Suppressor macrophage (primary cell): Measurements from ENCODE around the gene PSMD3.

Experiments used
- DNase-seq, 4 experiments: peaks; one replicate each; pipeline ENCODE4 v3.0.0-alpha.2; 2020 to 2022

The PSMD3 gene

DNA sequence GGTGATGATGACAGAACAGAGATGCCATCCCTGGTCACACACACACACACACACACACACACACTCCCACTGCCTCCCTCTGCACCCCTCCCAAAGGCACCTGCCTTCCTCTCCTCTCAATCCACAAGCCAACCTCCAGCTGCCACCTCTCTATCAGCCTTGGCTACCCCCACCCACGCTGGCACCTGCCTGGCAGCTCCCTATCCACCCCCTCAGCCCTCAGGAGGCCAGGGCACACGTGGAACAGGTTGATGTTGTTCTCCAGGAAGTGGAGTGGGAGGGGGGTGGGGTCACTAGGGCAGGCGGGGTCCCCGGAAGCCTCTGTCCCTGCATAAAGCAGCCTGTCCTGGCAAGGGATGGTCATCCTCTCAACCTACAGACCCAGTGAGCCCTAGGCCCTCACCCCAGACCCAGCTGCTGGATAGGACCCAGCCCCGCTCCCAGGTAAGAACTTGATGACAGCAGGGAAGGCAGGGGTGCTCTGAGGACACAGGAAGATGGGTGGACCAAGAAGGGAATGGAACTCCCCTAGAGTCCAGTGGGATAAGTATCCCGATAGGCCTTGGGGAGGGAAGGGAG is 17.9 kb upstream of the PSMD3 start, which contains the start of gene GSDMA:
Gene GSDMA, plus strand, starts transcription at position 363 of the 579 bp plus-strand sequence. CDS start 2,684 bp downstream, outside the sequence.
- DNase-seq, result no peak

- no peak for DNase-seq
Observed at GRCh38 chr17:39963829-39964228, 16.8 kb upstream of the PSMD3 start.

GRCh38 chr17:39965017-39965699 is 15.4 kb upstream of the PSMD3 start:
- peak in 3 of 4 experiments; percentile 28 to 55 (median 40) for DNase-seq

DNA sequence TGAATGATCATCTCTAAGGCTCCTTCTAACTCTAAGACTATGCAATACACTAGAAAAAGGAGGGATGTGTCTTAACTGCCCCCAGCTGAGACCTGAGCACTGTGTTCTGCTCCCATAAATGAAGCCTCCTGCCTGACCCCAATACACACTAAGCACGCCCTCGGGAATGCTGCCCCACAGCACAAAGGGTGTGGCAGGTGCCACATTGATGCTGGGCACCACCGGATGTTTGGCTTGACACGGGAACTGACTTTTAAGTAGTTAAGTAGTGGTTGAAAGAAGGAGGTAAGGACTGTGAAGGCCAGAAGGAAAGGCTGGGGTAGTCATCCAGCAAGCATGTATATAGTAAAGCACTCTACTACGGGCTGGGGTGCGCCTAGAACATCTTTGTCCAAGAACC is 13.8 kb upstream of the PSMD3 start:
- no peak for DNase-seq

DNA sequence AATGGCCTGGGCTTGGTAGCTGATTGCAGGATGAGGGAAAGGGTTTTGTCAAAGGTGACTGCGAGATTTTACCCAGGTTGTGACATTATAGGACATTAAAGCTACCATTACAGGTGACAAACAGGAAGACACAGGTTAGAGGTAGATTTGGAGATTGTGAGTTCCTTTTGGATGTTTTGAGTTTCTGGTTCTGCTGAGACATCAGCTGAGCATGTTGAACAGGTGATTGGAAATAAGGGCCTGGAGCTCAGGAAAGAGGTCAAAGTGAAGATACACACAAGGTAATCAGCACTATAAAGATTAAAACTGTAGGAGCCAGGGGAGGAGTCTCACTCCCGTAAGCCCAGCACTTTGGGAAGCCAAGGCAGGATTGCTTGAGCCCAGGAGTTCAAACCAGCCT is 11.8 kb upstream of the PSMD3 start:
- no peak for DNase-seq

DNA sequence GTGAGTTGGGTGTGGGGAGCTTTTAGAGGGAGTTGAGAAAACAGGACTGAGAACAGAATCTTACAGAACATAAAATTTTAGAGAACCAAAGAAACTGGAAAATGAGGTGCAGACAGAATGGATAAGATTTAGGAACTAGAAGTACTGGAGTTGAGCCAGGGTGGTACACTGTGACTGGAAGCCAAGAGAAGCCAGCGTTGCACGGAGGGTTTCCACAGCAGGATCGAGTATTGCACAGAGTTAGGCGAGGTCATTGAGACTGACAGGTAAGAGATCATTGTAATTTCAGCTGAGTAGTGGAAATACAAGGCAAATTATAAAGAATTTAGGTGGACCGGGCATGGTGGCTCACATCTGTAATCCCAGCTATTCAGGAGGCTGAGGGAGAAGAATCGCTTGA is 11.2 kb upstream of the PSMD3 start:
- peak; percentile 63 to 84 (median 78) for DNase-seq

GRCh38 chr17:39970157-39970692 is 10.4 kb upstream of the PSMD3 start:
- DNase-seq, result no peak

DNA sequence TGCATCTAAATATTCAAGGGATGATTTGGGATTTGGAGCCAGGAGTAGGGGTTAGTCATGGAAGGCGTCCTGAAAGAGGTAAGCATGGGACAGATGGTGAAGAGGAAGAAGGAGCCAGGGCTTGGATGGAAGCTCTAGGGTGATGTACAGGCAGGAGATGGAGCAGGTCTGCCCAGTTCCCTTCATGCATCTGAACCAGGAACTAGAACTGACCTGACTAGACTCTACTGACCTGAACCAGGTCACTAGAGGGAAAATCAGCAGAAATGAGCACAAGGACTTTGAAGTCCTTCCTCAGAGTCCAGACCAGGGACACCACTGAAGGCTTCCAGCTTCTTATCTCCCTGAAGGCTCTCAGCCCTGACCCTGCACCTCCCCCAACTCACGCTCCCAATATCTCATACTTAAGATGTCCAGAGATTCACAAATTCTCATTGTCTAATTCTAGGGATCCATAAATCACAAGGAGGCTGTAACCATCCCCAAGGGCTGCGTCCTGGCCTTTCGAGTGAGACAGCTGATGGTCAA is 9.5 kb upstream of the PSMD3 start:
- DNase-seq, result no peak

DNA sequence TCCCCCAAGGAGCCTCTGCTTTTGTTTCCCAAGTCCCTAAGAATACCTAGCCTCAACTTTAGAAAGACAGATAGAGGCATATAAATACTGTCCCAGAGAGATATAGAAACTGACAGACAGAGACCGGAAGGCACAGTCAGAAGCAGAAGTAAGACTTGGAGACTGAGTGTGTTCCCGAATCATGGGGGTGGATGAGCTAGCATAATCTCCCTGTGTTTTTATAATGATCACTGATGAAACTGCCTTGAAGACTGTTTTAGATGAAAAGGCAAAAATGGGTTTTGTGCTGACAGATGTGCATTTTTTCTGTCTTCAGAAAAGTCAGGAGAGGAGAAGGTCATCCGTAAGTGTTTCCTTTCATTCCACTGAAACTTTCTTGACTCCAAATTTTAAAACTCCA is 8.3 kb upstream of the PSMD3 start:
- DNase-seq, result peak; percentile 79 to 92 (median 85)

DNA sequence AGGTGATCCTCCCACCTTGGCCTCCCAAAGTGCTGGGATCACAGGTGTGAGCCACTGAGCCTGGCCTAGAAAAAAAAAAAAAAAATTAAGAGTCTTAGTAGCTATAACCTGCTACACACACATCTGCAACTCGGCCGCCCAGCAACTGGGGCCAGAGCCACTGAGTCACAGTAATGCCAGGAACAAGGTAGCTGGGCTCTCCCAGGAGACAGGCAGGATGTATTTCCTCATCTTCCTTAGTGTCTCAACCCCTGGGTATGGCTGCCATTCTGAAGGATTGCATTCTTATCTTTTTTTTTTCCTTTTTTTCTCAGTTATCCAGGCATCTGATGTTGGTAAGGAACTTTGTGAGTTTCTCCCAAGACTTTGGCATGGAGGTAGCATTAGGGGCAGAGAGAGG is 7.1 kb upstream of the PSMD3 start:
- no peak for DNase-seq

DNA sequence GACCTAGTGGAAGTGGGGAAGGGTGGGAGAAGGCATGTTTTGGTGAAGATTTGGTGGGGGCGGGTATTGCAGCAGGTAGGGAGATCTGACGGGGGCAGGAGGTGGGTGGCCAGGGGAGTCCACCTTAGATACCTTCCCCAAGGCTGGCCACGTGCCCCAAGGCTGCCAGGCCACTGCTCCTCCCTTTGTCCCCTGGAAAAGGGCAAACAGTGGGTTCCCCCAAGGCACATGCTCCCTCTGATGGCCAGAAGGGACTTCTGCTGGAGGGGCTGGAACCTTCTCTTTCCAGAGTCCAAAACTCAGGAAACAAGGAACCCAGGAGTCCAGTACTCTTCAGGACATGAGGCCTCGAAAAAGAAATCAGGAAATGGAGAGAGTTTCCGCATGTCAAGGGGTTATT is 6.2 kb upstream of the PSMD3 start:
- no peak for DNase-seq

DNA sequence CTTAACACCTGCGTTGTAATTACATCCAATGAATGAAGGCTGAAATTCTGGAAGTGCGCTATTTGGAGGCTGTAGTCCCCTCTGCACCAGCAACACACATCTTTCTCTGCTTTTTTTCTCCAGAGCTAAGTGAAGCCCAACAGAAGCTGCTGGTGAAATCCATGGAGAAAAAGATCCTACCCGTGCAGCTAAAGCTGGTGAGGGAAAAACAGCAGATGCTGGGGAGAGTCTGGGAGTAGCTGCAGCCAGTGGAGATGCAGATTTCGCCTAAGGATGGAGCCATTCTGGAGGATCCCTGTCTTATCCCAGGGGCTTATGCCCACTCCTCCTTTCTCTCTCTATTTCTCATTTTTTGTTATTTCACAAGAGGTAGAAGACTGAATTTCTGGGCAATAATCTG is 4.8 kb upstream of the PSMD3 start:
- no peak for DNase-seq

DNA sequence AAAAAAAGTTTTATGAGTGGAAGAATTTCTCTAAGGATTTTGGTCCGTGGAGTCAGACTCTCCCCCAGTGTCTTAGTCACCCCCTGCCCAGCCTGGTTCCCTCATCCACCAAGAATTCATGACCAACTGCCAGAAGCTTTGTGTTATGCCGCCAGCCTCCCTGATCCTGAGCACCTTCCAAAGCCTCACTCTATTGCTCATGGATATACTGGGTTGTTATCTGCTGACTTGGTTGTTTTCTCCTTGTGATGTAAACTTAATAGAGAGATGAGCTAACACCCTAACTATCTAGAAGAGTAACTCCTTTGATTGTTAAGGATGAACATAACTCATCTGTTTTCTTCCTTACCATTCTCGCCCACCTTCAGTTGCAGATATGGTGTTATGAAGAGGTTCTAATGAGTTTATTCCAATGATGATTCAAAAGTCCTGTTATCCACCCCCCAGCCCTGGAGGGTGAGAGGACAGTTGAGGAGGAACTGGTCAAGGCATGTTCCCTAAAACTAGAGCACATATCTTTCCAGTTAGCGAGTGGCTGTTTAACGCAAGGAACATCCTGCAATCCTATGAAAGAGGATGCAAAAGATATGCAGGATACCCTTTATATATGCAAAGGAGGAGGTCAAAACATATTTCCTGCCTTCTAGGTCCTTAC is 1.5 kb upstream of the PSMD3 start:
- DNase-seq, result peak; percentile 42 to 65 (median 62)

DNA sequence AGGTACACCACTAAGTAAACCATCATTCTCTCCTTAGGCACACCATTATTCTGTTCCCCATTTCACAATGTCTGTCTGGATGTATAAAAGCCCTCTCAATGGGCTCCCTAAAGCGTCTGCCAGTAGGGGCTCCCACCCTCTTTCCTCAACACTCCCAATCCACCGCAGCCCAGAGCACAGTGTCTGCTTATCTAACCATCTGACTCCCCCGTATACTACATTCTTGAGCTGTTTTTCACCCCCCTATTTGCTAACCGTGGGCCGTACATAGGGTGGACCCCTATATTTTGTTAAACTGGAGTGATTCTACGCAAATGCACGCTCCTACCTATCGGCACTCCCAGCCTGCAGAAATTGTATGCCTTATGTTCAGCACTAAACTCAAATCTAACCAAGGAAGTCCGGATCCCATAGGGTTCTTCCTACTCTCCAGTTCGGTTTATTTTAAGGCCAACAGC is 685 bp upstream of the PSMD3 start:
- peak; percentile 16 to 43 (median 37) for DNase-seq

GRCh38 chr17:39981207-39981741 is 667 bp downstream of the PSMD3 start:
- peak in 1 of 4 experiments; percentile 12 for DNase-seq

- DNase-seq, result peak in 3 of 4 experiments; percentile 13 to 48 (median 18)
Observed at GRCh38 chr17:39981766-39982375, 1.3 kb downstream of the PSMD3 start.

- DNase-seq, result no peak
Observed at GRCh38 chr17:39988206-39988810, 7.7 kb downstream of the PSMD3 start.

GRCh38 chr17:39994448-39994847 is 13.8 kb downstream of the PSMD3 start:
- DNase-seq, result no peak

GRCh38 chr17:39995438-39995837 is 14.8 kb downstream of the PSMD3 start:
- DNase-seq, result no peak

- no peak for DNase-seq
Observed at GRCh38 chr17:39996162-39996561, 15.6 kb downstream of the PSMD3 start.

GRCh38 chr17:39996800-39997199 is 16.2 kb downstream of the PSMD3 start:
- peak; percentile 44 to 82 (median 64) for DNase-seq

DNA sequence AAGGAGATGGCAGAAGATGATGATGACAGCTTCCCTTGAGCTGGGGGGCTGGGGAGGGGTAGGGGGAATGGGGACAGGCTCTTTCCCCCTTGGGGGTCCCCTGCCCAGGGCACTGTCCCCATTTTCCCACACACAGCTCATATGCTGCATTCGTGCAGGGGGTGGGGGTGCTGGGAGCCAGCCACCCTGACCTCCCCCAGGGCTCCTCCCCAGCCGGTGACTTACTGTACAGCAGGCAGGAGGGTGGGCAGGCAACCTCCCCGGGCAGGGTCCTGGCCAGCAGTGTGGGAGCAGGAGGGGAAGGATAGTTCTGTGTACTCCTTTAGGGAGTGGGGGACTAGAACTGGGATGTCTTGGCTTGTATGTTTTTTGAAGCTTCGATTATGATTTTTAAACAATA is 16.9 kb downstream of the PSMD3 start:
- DNase-seq, result no peak
